RWPE2 (cell line): ENCODE data around the gene CCDC188.

ENCODE experiments used
- ATAC-seq: fragments of 200-7000 bp; cut with Tn5 transposase; 3 replicates; pipeline ENCODE4 v1.9.1; 2021; ENCODE audit warnings: low read depth
- DNase-seq: peaks from one replicate; pipeline ENCODE4 v3.0.0-alpha.2; 2020; ENCODE audit warnings: low spot score
- H3K27ac ChIP-seq: fragments of 450-650 bp; 2 replicates; pipeline ENCODE4 v1.5.1; 2017; ENCODE audit warnings: mild to moderate bottlenecking; ENCODE audit not compliant: poor library complexity, severe bottlenecking
- H3K27me3 ChIP-seq: fragments of 250-450 bp; sonication (Bioruptor Pico); 2 replicates; pipeline ENCODE4 v1.5.1; 2021; ENCODE audit warnings: mild to moderate bottlenecking, moderate library complexity; ENCODE audit not compliant: insufficient read depth, poor library complexity, severe bottlenecking
- H3K36me3 ChIP-seq: fragments of 250-450 bp; sonication (Bioruptor Pico); 2 replicates; pipeline ENCODE4 v1.5.1; 2020; ENCODE audit warnings: low read depth, mild to moderate bottlenecking, moderate library complexity
- H3K4me1 ChIP-seq: fragments of 250-450 bp; sonication (Bioruptor Pico); 2 replicates; pipeline ENCODE4 v1.5.1; 2021; ENCODE audit warnings: mild to moderate bottlenecking, moderate library complexity; ENCODE audit not compliant: insufficient read depth, poor library complexity, severe bottlenecking
- H3K4me3 ChIP-seq: fragments of 250-450 bp; sonication (Bioruptor Pico); 2 replicates; pipeline ENCODE4 v1.5.1; 2021; ENCODE audit warnings: mild to moderate bottlenecking, moderate library complexity; ENCODE audit not compliant: severe bottlenecking
- H3K9me3 ChIP-seq: fragments of 250-450 bp; sonication (Bioruptor Pico); 2 replicates; pipeline ENCODE4 v1.5.1; 2021; ENCODE audit warnings: mild to moderate bottlenecking, moderate library complexity; ENCODE audit not compliant: severe bottlenecking
- TF ChIP-seq, protein P1 (sequence below): fragments of 450-650 bp; IDR thresholded peaks from one replicate; pipeline ENCODE4 v1.5.1; 2017; ENCODE audit warnings: mild to moderate bottlenecking, moderate library complexity; ENCODE audit not compliant: poor library complexity, severe bottlenecking

CCDC188 gene

DNA sequence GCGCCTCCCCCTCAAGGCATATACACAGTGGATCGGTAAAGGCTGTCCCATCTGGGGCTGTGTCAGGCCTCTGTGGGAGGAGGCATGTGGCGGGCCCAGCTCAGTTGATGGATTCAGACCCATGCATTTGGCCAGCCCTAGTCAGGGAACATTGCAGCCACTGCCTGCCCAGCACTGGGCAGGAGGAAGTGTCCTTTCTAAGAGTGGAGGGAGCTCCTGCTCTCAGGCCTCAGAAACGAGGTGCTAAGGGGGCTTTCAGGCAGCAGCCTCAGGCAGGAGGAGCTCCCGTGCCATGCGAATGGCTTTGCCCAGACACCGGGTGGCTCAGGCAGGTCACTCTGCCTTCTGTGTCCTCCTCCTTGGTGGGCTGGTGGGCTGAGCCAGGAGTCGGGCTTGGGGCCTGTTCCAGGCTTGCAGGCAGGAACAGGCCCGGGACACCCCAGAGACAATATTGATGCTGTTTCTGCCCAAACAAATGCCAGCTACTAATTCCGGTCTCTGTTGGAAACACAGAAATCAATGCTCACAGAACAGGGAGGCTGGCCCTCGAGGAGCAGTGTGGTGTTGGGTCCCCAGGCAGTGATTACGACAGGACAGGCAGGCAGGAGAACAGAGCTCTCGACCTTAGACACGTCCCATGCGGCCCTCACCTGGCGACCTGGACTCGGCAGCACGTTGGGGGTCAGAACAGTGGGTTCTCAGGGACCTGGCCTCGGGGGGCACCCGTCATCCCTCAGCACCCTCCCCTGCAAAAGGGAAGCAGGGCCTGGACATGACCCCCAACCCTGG is 42.3 kb upstream of the CCDC188 start:
- no peaks in the 10 kb centered on the region for H3K9me3 ChIP-seq
- TF ChIP-seq, protein P1, sequence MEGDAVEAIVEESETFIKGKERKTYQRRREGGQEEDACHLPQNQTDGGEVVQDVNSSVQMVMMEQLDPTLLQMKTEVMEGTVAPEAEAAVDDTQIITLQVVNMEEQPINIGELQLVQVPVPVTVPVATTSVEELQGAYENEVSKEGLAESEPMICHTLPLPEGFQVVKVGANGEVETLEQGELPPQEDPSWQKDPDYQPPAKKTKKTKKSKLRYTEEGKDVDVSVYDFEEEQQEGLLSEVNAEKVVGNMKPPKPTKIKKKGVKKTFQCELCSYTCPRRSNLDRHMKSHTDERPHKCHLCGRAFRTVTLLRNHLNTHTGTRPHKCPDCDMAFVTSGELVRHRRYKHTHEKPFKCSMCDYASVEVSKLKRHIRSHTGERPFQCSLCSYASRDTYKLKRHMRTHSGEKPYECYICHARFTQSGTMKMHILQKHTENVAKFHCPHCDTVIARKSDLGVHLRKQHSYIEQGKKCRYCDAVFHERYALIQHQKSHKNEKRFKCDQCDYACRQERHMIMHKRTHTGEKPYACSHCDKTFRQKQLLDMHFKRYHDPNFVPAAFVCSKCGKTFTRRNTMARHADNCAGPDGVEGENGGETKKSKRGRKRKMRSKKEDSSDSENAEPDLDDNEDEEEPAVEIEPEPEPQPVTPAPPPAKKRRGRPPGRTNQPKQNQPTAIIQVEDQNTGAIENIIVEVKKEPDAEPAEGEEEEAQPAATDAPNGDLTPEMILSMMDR = no peak
- H3K4me3 ChIP-seq = no peak overlapping the region
- H3K4me1 ChIP-seq = no peaks in the 10 kb centered on the region
- no peak overlapping the region for H3K27ac ChIP-seq
- DNase-seq = no peak
- no peaks in the 10 kb centered on the region for H3K27me3 ChIP-seq
- ATAC-seq = no peak
- H3K36me3 ChIP-seq = no peaks in the 10 kb centered on the region

DNA sequence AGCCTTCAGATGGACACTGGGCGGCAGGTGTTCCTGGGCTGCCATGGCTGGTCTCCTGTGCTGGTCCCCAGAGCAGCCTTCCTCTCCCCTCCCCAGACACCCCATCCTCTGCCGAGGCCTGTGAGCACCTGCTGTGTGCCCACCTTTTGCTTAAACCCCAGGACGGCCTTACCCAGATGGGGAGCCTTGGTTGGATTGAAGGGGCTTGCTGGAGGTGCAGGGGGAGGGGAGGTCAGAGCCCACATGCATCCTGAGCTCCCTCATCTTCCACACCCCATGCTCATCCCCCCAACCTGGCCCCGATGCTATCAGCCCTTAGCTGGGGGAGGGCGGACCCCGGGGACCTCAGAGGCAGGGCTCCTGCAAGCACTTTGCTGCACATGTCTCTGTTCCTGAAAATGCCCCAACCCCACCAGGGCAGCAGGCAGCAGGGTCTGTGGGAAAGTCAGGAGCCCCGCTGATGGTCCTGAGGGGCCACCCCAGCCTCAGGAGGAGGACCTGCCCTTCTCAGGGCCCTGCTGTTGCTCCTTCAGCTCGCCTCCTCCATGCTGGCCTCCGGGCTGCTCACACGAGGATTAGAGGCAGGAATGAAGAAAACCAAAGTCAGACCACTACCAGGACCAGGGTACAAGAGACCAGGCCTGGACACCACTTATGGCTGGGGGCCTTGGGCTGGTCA is 41.6 kb upstream of the CCDC188 start:
- H3K4me1 ChIP-seq = no peaks in the 10 kb centered on the region
- no peak overlapping the region for H3K27ac ChIP-seq
- ATAC-seq (no peak), DNase-seq (no peak)
- TF ChIP-seq, protein P1 = no peak
- no peaks in the 10 kb centered on the region for H3K36me3 ChIP-seq
- H3K9me3 ChIP-seq = no peaks in the 10 kb centered on the region
- H3K4me3 ChIP-seq = no peak overlapping the region
- no peaks in the 10 kb centered on the region for H3K27me3 ChIP-seq

DNA sequence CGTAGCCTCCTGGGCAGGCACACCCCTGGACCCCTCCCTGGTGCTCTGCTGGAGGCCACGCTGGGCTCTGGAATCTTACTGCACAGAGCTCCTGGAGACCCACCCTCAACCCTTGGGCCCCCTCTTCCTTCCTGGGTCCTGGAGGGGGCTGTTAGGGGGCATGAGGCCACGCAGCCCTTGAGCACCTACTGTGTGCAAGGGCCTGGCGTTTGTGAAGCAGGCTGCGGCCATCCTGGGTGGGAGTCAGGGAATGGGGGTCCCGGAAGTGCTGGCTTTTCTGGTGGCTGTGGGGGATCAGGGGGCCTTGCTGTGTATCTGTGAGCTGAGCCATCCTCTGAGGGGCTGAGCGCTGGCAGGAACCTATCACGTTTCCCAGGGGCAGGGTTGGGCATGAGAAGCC is 40.9 kb upstream of the CCDC188 start:
- TF ChIP-seq, protein P1 = no peak
- Histone ChIP-seq H3K36me3 (no peaks in the 10 kb centered on the region), H3K27me3 (no peaks in the 10 kb centered on the region), H3K9me3 (no peaks in the 10 kb centered on the region), H3K4me3 (no peak overlapping the region), H3K4me1 (no peaks in the 10 kb centered on the region), H3K27ac (no peak overlapping the region)
- DNase-seq = no peak
- no peak for ATAC-seq

DNA sequence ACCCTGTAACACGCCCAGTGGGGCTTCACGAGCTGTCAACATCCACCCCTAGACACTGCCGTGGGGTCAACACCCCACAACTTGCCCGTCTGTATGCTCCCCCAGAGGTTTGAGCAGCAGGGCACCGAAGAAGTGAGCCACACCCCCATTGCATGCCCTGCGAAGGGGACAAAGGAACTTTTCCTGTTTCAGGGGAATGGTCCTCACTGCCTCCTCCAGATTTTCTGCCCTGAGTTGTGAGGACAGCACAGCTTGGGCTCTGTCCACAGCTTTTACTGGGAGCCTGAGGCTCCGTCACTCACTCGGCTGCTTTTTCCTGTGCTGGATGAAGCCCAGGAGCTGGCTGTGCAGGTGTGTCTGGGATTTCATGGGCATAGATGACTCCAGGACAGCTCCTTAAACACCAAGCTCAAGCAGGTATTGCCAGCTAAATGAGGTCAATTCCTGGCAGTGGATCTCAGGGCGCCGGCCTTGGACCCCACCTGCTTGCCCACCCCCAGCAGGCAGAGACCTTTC is 40.2 kb upstream of the CCDC188 start:
- Histone ChIP-seq H3K27me3 (no peaks in the 10 kb centered on the region), H3K4me3 (no peak overlapping the region), H3K4me1 (no peaks in the 10 kb centered on the region), H3K36me3 (no peaks in the 10 kb centered on the region), H3K9me3 (no peaks in the 10 kb centered on the region), H3K27ac (no peak overlapping the region)
- TF ChIP-seq, protein P1 = no peak
- no peak for DNase-seq
- no peak for ATAC-seq

DNA sequence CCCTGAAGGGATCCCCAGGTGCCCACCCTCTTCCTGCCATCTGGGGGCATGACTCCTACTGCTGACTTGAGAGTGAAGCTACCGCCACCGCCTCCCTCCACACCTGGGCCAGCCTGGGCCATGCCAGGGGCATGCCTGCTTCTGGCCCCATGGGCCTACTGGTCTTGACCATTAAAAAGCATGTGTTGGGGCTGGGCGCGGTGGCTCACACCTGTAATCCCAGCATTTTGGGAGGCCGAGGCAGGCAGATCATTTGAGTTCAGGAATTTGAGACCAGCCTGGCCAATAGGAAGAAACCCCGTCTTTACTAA is 37.7 kb upstream of the CCDC188 start:
- Histone ChIP-seq H3K27ac (no peak overlapping the region), H3K4me3 (no peak overlapping the region), H3K4me1 (no peaks in the 10 kb centered on the region), H3K27me3 (no peaks in the 10 kb centered on the region), H3K9me3 (no peaks in the 10 kb centered on the region), H3K36me3 (no peaks in the 10 kb centered on the region)
- no peak for ATAC-seq
- TF ChIP-seq, protein P1 = no peak
- no peak for DNase-seq
